IMR-90 (cell line): ENCODE results near the gene NUP210. TPM values are rescaled to one million over a fixed set of nuclear protein-coding genes. Genes with fewer than 3 reads are reported as not detected.

Experiments
- ATAC-seq: fragments of 200-7000 bp; cut with Tn5 transposase; 2 replicates; pipeline ENCODE4 v1.9.1; 2020; ENCODE audit warnings: low read depth, mild to moderate bottlenecking, moderate library complexity
- BruUV-seq: library from RNA; stranded (reverse); fragments of 400-500 nt; replicated peaks from 2 replicates; lab custom pipeline; 2021; lab: Mats Ljungman, UMichigan
- CTCF ChIA-PET: fragments of 300-600 bp; formaldehyde crosslinking; extraction: SDS; loops from one replicate; lab custom pipeline; 2021; ENCODE audit warnings: antibody characterized with exemption; lab: Yijun Ruan, JAX
- POLR2A ChIA-PET: fragments of 300-600 bp; sonication (Branson Sonifier 250); formaldehyde crosslinking; loops from one replicate; lab custom pipeline; 2022; ENCODE audit warnings: antibody characterized with exemption; ENCODE audit not compliant: unreplicated experiment; lab: Charles Lee
- DNase-seq: peaks from one replicate; pipeline ENCODE4 v3.0.0; 2013
- H2AFZ ChIP-seq: replicated peaks from 2 replicates; pipeline ENCODE3; 2013; ENCODE audit warnings: low read length, mild to moderate bottlenecking; ENCODE audit not compliant: poor library complexity
- H2AK5ac ChIP-seq: 2 replicates; pipeline ENCODE4 v1.6.1; 2013; ENCODE audit warnings: low read depth, low read length, inconsistent platforms
- H2AK9ac ChIP-seq: replicated peaks from 2 replicates; pipeline ENCODE3; 2013; ENCODE audit warnings: mild to moderate bottlenecking, low read depth, low read length, moderate library complexity; ENCODE audit not compliant: poor library complexity
- H2BK120ac ChIP-seq: 2 replicates; pipeline ENCODE4 v1.6.1; 2013; ENCODE audit warnings: low read depth, low read length, inconsistent platforms
- H2BK15ac ChIP-seq: 3 replicates; pipeline ENCODE4 v1.6.1; 2013; ENCODE audit warnings: low read depth, low read length, inconsistent platforms
- H2BK20ac ChIP-seq: 2 replicates; pipeline ENCODE4 v1.6.1; 2013; ENCODE audit warnings: low read depth, mild to moderate bottlenecking, inconsistent platforms, low read length, moderate library complexity
- H2BK5ac ChIP-seq: 2 replicates; pipeline ENCODE4 v1.6.1; 2013; ENCODE audit warnings: mild to moderate bottlenecking, low read depth, low read length, inconsistent platforms; ENCODE audit not compliant: poor library complexity, severe bottlenecking
- H3K14ac ChIP-seq: replicated peaks from 2 replicates; pipeline ENCODE4 v1.6.1; 2013; ENCODE audit warnings: low read depth, low read length, inconsistent platforms
- H3K18ac ChIP-seq: 2 replicates; pipeline ENCODE4 v1.6.1; 2013; ENCODE audit warnings: low read depth, low read length, control low read depth
- H3K23ac ChIP-seq: 2 replicates; pipeline ENCODE4 v1.6.1; 2013; ENCODE audit warnings: low read depth, low read length, inconsistent platforms
- H3K27ac ChIP-seq: 2 replicates; pipeline ENCODE4 v1.5.1; 2013; ENCODE audit warnings: mild to moderate bottlenecking, control low read depth, low read length; ENCODE audit not compliant: insufficient read depth
- H3K27me3 ChIP-seq: 2 replicates; pipeline ENCODE4 v1.6.1; 2013; ENCODE audit warnings: low read length; ENCODE audit not compliant: control insufficient read depth, insufficient read depth
- H3K36me3 ChIP-seq: 2 replicates; pipeline ENCODE4 v1.6.1; 2013; ENCODE audit warnings: low read length, mixed read lengths; ENCODE audit not compliant: control insufficient read depth, insufficient read depth
- H3K4ac ChIP-seq: 2 replicates; pipeline ENCODE4 v1.6.1; 2013; ENCODE audit warnings: low read depth, low read length, inconsistent platforms
- H3K4me1 ChIP-seq: 2 replicates; pipeline ENCODE4 v1.6.1; 2013; ENCODE audit warnings: low read length, mixed read lengths; ENCODE audit not compliant: control insufficient read depth, insufficient read depth
- H3K4me2 ChIP-seq: 2 replicates; pipeline ENCODE4 v1.6.1; 2013; ENCODE audit warnings: low read depth, mild to moderate bottlenecking, control low read depth, low read length, moderate library complexity
- H3K4me3 ChIP-seq: 2 replicates; pipeline ENCODE4 v1.5.1; 2013; ENCODE audit warnings: low read depth, mild to moderate bottlenecking, control low read depth, low read length, moderate library complexity; ENCODE audit not compliant: insufficient read depth
- H3K56ac ChIP-seq: 2 replicates; pipeline ENCODE4 v1.6.1; 2013; ENCODE audit warnings: low read length, inconsistent platforms; ENCODE audit not compliant: insufficient read depth; ENCODE audit errors: extremely low read depth
- H3K79me1 ChIP-seq, 2 experiments: 2 replicates each; pipeline ENCODE4 v1.6.1; 2013; ENCODE audit warnings: low read length in 2 of 2, inconsistent platforms in 1 of 2, low read depth in 1 of 2
- H3K9ac ChIP-seq: 2 replicates; pipeline ENCODE4 v1.6.1; 2013; ENCODE audit warnings: low read depth, low read length, control low read depth
- H3K9me1 ChIP-seq: 2 replicates; pipeline ENCODE4 v1.6.1; 2013; ENCODE audit warnings: low read length, inconsistent platforms; ENCODE audit not compliant: insufficient read depth
- H3K9me3 ChIP-seq: 2 replicates; pipeline ENCODE4 v1.6.1; 2013; ENCODE audit warnings: low read length; ENCODE audit not compliant: control insufficient read depth, insufficient read depth
- H4K20me1 ChIP-seq: 2 replicates; pipeline ENCODE4 v1.6.1; 2013; ENCODE audit warnings: low read length, inconsistent platforms; ENCODE audit not compliant: insufficient read depth
- H4K5ac ChIP-seq: 2 replicates; pipeline ENCODE4 v1.6.1; 2013; ENCODE audit warnings: mild to moderate bottlenecking, low read depth, low read length, control low read depth
- H4K8ac ChIP-seq, 2 experiments: 2 replicates each; pipeline ENCODE4 v1.6.1; 2013; ENCODE audit warnings: low read depth in 2 of 2, low read length in 2 of 2, control low read depth in 1 of 2, inconsistent platforms in 1 of 2
- H4K91ac ChIP-seq: 2 replicates; pipeline ENCODE4 v1.6.1; 2013; ENCODE audit warnings: low read depth, low read length, inconsistent platforms; ENCODE audit not compliant: insufficient read depth
- MAFK ChIP-seq: IDR thresholded peaks from 2 replicates; pipeline ENCODE4 v1.6.1; 2012; ENCODE audit warnings: low read depth, low read length, improper control_type of control experiment
- RCOR1 ChIP-seq: IDR thresholded peaks from 2 replicates; pipeline ENCODE4 v1.6.1; 2012; ENCODE audit warnings: mild to moderate bottlenecking, low read length, improper control_type of control experiment; ENCODE audit not compliant: insufficient replicate concordance
- WGBS, 2 experiments: methylation state at CpG; one replicate each; pipeline versions ENCODE4 v1.1.5 to v1.1.7; 2013; ENCODE audit warnings: missing lambda C conversion rate in 2 of 2; ENCODE audit not compliant: insufficient read length in 1 of 2; ENCODE audit errors: extremely low coverage in 2 of 2; 5-methylcytosine and 5-hydroxymethylcytosine counted together
- dilution Hi-C: fragments of 300-500 bp; cut with HindIII; formaldehyde crosslinking; loops from one replicate; pipeline ENCODE4 v1.14.3; 2018; ENCODE audit warnings: low sequenced_read_pairs; ENCODE audit not compliant: unreplicated experiment
- in situ Hi-C: fragments of 300-500 bp; cut with MboI; formaldehyde crosslinking; loops from 3 replicates; pipeline ENCODE4 v1.14.3; 2019; ENCODE audit warnings: low sequenced_read_pairs, inconsistent platforms, mixed read lengths
- intact Hi-C: fragments of 100-400 bp; cut with micrococcal nuclease; formaldehyde crosslinking; loops from 2 replicates; pipeline ENCODE4 v1.10.0; 2022
- polyA plus RNA-seq, 3 experiments: library from polyadenylated mRNA; depleted of rRNA; stranded (reverse); fragments of >200 nt; gene quantifications; 2 replicates each; pipeline ENCODE4 v1.2.3, GENCODE V29; 2012; ENCODE audit warnings: low replicate concordance in 1 of 3
- total RNA-seq: library from RNA; depleted of rRNA; stranded (reverse); fragments of >200 nt; gene quantifications from 2 replicates; pipeline ENCODE4 v1.2.3, GENCODE V29; 2012
- TF ChIP-seq, protein P1 (sequence below): conservative IDR thresholded peaks from 2 replicates; pipeline ENCODE4 v1.5.1; 2012; ENCODE audit warnings: mild to moderate bottlenecking, low read depth, low read length, improper control_type of control experiment

The NUP210 gene
- total and polyA plus RNA-seq, 2 of the 4 experiments (the other 2 are of a cell fraction), result under 0.01 to 0.03 TPM

DNA sequence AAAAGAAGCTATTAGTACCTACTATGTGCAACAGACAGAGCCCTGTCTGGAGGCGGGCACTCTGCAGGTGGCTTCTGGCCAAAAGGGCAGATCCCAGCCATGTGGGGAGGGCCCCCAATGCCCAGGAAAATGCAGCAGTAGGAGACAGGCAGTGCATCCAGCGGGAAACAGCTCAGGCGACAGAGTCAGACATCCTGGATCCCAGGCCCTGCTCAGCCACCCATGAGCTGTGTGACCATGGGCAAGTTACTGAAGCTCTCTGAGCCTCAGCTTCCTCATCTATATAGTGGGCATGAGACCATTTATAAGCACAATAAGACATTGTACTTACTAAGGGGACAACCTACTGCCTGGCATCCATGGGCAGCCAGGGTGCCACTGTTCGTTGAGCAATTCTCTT is 25.8 kb downstream of the NUP210 start:
- Histone ChIP-seq H2BK5ac (no peak overlapping the region), H3K36me3 (no peaks in the 10 kb centered on the region), H3K18ac (no peak overlapping the region), H2AK5ac (no peak overlapping the region), H4K5ac (no peak overlapping the region), H3K4me3 (no peak overlapping the region), H3K27ac (no peak overlapping the region), H3K4me1 (no peaks in the 10 kb centered on the region), H3K27me3 (peaks cover 17% of the 10 kb centered on the region; the same call in 1 of the 2 replicates), H3K4me2 (no peak overlapping the region), H3K79me1 (no peaks in the 10 kb centered on the region), H3K56ac (no peak overlapping the region), H2BK15ac (no peak overlapping the region), H3K4ac (no peak overlapping the region), H2BK120ac (no peak overlapping the region), H2AFZ (no peak overlapping the region), H4K8ac (no peak overlapping the region), H2BK20ac (no peak overlapping the region), H4K20me1 (no peaks in the 10 kb centered on the region), H4K91ac (no peak overlapping the region), H3K14ac (no peak overlapping the region), H2AK9ac (no peak overlapping the region), H3K9ac (no peak overlapping the region), H3K9me1 (no peaks in the 10 kb centered on the region), H3K9me3 (no peaks in the 10 kb centered on the region), H3K23ac (no peak overlapping the region)
- no TSS peak for BruUV-seq
- CTCF ChIA-PET, result no interaction called here
- in situ Hi-C loops (no loop called here), intact Hi-C loops (no loop called here), dilution Hi-C loops (no loop called here)
- POLR2A ChIA-PET, result no interaction called here
- no peak for DNase-seq
- no peak for ATAC-seq
- no peak for TF ChIP-seq MAFK
- TF ChIP-seq, protein P1, sequence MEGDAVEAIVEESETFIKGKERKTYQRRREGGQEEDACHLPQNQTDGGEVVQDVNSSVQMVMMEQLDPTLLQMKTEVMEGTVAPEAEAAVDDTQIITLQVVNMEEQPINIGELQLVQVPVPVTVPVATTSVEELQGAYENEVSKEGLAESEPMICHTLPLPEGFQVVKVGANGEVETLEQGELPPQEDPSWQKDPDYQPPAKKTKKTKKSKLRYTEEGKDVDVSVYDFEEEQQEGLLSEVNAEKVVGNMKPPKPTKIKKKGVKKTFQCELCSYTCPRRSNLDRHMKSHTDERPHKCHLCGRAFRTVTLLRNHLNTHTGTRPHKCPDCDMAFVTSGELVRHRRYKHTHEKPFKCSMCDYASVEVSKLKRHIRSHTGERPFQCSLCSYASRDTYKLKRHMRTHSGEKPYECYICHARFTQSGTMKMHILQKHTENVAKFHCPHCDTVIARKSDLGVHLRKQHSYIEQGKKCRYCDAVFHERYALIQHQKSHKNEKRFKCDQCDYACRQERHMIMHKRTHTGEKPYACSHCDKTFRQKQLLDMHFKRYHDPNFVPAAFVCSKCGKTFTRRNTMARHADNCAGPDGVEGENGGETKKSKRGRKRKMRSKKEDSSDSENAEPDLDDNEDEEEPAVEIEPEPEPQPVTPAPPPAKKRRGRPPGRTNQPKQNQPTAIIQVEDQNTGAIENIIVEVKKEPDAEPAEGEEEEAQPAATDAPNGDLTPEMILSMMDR, result no peak
- TF ChIP-seq RCOR1, result no peak
- no CpG with 5 or more reads among the region's 4 CpGs for WGBS, 2 experiments
